Dedifferentiated amniotic fluid mesenchymal stem cell (primary cell): ENCODE measurements around the gene RABL6.
"Not testable (repeated sequence)": the region's sequence is repeated elsewhere in the genome, so short reads cannot be mapped to it uniquely, and the experiment has no call there.

Experiments
- DNase-seq: peaks from one replicate; pipeline ENCODE4 v3.0.0-alpha.2; 2016; ENCODE audit errors: extremely low spot score

Gene RABL6, protein sequence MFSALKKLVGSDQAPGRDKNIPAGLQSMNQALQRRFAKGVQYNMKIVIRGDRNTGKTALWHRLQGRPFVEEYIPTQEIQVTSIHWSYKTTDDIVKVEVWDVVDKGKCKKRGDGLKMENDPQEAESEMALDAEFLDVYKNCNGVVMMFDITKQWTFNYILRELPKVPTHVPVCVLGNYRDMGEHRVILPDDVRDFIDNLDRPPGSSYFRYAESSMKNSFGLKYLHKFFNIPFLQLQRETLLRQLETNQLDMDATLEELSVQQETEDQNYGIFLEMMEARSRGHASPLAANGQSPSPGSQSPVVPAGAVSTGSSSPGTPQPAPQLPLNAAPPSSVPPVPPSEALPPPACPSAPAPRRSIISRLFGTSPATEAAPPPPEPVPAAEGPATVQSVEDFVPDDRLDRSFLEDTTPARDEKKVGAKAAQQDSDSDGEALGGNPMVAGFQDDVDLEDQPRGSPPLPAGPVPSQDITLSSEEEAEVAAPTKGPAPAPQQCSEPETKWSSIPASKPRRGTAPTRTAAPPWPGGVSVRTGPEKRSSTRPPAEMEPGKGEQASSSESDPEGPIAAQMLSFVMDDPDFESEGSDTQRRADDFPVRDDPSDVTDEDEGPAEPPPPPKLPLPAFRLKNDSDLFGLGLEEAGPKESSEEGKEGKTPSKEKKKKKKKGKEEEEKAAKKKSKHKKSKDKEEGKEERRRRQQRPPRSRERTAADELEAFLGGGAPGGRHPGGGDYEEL

GRCh38 chr9:136807281-136808074 lies at the start of gene RABL6:
RABL6 (plus strand) TSS chr9:136807948; CDS start chr9:136808197, 249 bp downstream.
- DNase-seq = peak; percentile 39

GRCh38 chr9:136759001-136759400 lies 48.7 kb upstream of the RABL6 start:
- no peak for DNase-seq

GRCh38 chr9:136759436-136760325 lies 48.1 kb upstream of the RABL6 start:
- no peak for DNase-seq

DNA sequence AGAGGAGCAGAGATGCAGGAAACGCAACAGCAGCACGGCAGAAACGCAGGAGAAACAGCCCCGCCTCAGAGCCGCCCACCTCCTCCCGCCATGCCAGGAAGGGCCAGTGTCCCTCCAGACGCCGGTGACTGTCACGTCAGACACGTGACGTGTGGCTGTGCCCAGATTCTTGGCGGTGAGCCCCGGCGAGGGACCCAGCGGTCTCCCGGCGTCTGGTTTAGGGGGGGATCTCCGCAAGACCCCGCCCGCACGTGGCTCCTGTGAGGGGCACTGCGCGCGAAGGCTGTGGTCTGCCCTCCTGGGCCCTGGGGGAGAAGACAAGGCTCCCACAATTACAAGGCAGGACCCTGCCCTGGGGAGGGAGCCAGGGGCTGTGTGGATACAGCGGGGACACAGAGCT lies 47.3 kb upstream of the RABL6 start:
- DNase-seq = no peak

GRCh38 chr9:136760834-136761544 lies 46.8 kb upstream of the RABL6 start:
- DNase-seq = peak; percentile 42

GRCh38 chr9:136761545-136761981 lies 46.2 kb upstream of the RABL6 start:
- no peak for DNase-seq

DNA sequence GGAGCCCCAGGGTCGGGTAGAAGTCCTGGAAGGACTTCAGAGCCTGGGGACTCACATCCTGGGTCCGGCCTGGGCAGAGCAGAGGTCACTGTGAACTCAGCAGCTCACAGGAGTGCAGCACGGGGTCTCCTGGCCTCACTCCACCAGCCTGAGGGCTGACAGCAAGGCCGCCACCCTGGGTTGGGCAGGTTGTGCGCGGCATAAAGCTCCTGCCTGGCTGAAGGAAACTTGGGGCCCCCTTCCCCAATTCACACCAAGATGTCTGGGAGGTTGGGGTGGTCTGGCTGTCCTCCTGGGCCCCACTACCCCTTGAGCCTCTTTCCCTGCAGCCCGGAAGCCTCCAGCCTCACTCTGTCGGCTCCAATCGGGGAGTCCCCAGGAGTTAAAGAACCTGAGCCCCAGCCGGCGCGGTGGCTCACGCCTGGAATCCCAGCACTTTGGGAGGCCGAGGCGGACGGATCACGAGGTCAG lies 45.5 kb upstream of the RABL6 start:
- DNase-seq = no peak

DNA sequence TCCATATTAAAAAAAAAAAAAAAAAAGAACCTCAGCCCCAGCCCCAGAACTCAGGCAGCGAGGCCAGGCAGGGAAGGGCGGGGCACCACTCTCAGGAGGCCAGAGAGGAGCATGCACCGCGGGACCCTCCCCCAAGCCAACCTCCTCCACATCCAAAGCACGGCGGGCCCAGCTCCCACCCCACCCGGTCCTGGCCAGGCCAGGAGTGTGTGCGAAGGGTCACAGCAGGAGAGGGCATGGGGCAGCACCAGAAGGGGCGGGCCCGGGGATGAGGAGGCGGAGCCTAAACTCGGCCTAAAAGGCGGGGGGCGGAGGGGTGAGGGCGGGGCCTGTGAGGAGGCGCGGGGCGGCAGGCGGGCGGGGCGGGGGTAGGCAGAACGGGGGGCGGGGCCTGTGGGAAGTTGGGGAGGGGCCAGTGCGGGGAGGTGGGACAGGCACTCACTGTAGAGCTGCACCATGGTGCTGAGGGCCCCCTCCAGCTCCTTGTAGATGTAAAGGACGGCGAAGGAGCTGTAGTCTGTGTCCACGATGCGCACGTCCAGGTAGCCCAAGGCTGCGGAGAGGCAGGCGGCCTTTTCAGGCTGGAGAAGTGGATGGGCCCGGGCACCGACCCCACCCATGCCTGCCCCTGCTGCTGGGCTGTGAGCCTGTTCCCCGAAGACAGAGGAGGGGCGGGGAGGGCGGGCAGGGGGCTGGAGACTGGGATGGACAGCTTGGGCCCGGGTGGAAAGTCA lies 44.7 kb upstream of the RABL6 start:
- no peak for DNase-seq

DNA sequence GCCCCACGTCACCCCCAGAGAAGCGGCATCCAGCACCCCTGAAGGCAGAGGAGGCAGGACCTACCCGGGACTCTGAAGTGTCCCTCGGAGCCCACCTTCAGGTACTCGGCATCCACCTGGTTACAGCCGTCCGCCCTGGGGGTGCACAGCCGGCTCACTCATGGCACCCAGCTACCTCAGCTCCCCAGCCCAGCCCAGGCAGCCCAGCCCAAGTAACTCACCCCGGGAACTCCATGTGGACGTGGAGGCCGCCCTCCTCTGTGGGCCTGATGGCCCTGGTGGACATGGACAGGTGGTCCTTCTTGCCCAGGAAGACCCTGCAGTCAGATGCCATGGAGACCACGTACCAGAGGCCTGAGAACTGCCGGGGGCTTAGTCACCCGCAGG lies 44.1 kb upstream of the RABL6 start:
- DNase-seq = no peak

DNA sequence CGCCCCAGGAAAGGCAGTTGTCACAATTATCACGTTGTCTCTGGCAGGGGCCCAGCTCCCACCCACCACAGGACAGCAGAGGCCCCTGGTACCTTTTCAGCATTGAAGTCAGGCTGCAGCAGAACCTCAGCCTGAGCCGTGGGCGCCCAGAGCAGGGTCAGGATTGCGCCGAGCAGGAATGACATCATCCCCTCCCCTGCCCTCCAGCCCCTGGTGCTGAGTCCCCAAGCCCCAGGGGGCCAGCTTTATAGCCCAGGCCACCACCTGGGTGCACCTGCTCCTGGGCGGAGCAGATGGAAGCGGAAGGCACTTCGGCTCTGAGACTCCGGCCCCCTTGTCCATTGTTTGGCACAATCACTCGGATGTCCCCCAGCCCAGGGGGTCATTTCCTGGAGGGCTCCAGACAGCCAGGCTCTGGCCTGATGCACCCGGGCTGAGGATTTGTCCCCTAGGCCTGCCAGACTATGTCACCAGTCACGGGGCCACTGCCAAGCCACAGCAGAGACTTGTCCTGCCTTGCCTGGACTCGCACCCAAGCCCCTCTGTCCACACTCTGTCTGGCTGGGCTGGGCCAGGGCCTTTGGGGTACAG lies 43.4 kb upstream of the RABL6 start, which contains the start of gene LCN15:
TSS of gene LCN15 (minus strand) at position 218 of the 591 bp plus-strand sequence. CDS start at position 188, 30 bp downstream.
- DNase-seq = no peak

- DNase-seq = no peak
Measured at GRCh38 chr9:136765041-136765440, 42.7 kb upstream of the RABL6 start.

GRCh38 chr9:136765745-136766409 lies 41.9 kb upstream of the RABL6 start:
- DNase-seq = not testable (repeated sequence)

GRCh38 chr9:136766410-136767120 lies 41.2 kb upstream of the RABL6 start:
- not testable (repeated sequence) for DNase-seq

DNA sequence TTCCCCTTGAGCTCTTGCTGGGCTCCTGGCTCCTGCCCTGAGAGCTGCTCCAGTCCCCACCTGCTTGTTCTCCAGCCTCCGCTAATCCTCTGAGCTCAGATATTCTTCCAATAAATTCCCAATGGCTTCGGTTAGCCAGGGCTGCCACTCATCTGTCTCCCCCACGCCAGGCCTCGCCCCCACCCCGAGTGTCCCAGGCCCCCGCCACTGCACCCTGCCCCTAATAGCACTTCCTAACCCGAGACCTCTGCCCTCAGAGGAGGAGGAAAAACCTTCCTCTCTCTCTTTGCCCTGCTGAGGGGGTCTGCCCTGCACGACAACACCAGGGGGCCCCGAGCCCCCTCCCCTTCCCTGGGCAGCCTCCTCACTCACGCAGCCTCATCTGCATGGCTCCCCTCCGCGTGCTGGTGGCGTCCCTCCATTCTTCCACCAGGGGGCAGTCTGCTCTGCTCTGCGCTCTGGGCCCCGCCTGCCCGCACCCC lies 38.0 kb upstream of the RABL6 start:
- no peak for DNase-seq

DNA sequence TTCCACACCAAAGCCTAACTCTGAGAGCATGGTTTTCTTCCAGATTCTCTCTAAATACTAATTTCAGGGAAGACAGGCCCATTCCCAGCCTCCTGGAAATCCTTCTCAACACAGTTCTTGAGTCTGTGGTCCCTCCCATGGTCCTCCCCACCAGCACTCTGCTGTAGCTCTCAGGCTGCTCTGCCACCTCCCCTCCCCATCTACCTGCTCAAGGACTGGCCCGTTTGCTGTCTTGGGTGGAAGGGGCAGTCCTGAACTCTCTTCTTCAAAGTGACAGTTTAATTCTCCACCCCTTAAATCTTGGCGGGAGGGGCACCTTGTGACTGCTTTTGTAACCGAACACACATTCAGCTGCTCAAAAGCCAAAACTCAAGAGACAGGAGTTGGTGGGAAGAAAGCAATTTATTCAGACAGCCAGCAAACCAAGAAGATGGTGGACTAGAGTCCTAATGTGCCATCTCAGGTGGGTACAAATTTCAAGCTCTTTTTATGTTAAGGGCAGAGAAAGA lies 35.8 kb upstream of the RABL6 start:
- no peak for DNase-seq

- DNase-seq = no peak
Measured at GRCh38 chr9:136773386-136774044, 34.2 kb upstream of the RABL6 start.

- DNase-seq = no peak
Measured at GRCh38 chr9:136774416-136775045, 33.2 kb upstream of the RABL6 start.
